ENCODE results near the gene RAD51C. TPM values are rescaled to one million over a fixed set of nuclear protein-coding genes. Genes with fewer than 3 reads are reported as not detected.

The RAD51C gene
- total and polyA plus RNA-seq, 9 of the 15 experiments (the other 6 are each of a cell fraction or from before 2014, with no cell fraction given), result 93.9 to 341 (median 135) TPM

- TF ChIP-seq, protein P1, sequence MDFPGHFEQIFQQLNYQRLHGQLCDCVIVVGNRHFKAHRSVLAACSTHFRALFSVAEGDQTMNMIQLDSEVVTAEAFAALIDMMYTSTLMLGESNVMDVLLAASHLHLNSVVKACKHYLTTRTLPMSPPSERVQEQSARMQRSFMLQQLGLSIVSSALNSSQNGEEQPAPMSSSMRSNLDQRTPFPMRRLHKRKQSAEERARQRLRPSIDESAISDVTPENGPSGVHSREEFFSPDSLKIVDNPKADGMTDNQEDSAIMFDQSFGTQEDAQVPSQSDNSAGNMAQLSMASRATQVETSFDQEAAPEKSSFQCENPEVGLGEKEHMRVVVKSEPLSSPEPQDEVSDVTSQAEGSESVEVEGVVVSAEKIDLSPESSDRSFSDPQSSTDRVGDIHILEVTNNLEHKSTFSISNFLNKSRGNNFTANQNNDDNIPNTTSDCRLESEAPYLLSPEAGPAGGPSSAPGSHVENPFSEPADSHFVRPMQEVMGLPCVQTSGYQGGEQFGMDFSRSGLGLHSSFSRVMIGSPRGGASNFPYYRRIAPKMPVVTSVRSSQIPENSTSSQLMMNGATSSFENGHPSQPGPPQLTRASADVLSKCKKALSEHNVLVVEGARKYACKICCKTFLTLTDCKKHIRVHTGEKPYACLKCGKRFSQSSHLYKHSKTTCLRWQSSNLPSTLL (IDR thresholded peaks at IDR 0.05), result no peak
- TF ChIP-seq POLR3G (IDR thresholded peaks at IDR 0.05; ENCODE audit: extremely low read depth, insufficient read length, insufficient replicate concordance) (no peak), BCLAF1 (IDR thresholded peaks at IDR 0.05; ENCODE audit: borderline replicate concordance in 1 of 2, control insufficient read depth in 1 of 2, low read depth in 2 of 2, low read length in 1 of 2) (no peak), HDAC8 (tag; IDR thresholded peaks at IDR 0.05) (no peak), MIER1 (IDR thresholded peaks at IDR 0.05; ENCODE audit: low read depth) (no peak), POLR2H (tag; IDR thresholded peaks at IDR 0.05; ENCODE audit: low read depth) (no peak), PTRF (tag; IDR thresholded peaks at IDR 0.05) (no peak), GTF2E2 (tag; IDR thresholded peaks at IDR 0.05) (no peak), PHF8 (IDR thresholded peaks at IDR 0.05; ENCODE audit: borderline replicate concordance, low read length) (no peak), ZNF609 (CRISPR knock-in tag; IDR thresholded peaks at IDR 0.05; ENCODE audit: borderline replicate concordance) (no peak), ZNF408 (CRISPR knock-in tag; IDR thresholded peaks at IDR 0.05; ENCODE audit: low read depth) (no peak), ZNF143 (CRISPR knock-in tag; IDR thresholded peaks at IDR 0.05) (0 out of 2 replicates have a peak, but pooled peaks have one; percentile 53), KAT2B (IDR thresholded peaks at IDR 0.05; ENCODE audit: low read depth, low read length) (no peak), XRCC4 (IDR thresholded peaks at IDR 0.05; ENCODE audit: extremely low read depth, insufficient read depth, insufficient read length) (no peak), MED1 (CRISPR knock-in tag; IDR thresholded peaks at IDR 0.05; ENCODE audit: borderline replicate concordance) (no peak)
Observed at GRCh38 chr17:58691701-58692238, 632 bp upstream of the RAD51C start, which contains the start of gene TEX14 (continued).

Measured in K562 (cell line).